ENCODE results near the gene PHF14.

DNA sequence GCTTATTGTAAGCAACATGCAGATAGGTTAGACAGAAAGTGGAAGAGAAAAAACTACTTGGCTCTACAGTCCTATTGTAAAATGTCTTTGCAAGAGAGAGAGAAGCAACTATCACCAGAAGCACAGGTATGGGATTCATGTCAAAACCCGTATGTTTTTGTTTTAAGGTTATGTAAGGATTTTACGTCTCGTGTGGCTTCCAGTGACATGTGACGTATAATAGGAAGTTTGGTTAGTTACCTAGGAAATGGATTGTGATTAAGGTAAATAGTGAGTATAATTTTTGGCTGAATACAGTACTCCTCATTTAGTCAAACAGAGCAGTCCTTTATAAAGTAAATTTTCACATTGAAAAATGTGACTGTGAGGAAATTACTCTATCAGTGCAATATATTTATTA, 62.0 kb downstream of the PHF14 start:
- no peak for TF ChIP-seq POLR2A (IDR thresholded peaks at IDR 0.05)
- TF ChIP-seq, protein P1, sequence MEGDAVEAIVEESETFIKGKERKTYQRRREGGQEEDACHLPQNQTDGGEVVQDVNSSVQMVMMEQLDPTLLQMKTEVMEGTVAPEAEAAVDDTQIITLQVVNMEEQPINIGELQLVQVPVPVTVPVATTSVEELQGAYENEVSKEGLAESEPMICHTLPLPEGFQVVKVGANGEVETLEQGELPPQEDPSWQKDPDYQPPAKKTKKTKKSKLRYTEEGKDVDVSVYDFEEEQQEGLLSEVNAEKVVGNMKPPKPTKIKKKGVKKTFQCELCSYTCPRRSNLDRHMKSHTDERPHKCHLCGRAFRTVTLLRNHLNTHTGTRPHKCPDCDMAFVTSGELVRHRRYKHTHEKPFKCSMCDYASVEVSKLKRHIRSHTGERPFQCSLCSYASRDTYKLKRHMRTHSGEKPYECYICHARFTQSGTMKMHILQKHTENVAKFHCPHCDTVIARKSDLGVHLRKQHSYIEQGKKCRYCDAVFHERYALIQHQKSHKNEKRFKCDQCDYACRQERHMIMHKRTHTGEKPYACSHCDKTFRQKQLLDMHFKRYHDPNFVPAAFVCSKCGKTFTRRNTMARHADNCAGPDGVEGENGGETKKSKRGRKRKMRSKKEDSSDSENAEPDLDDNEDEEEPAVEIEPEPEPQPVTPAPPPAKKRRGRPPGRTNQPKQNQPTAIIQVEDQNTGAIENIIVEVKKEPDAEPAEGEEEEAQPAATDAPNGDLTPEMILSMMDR (IDR thresholded peaks at IDR 0.05) = no peak
